A549 (cell line): ENCODE measurements around the gene LOXHD1. TPM values are rescaled to one million over a fixed set of nuclear protein-coding genes. Genes with fewer than 3 reads are reported as not detected.

ENCODE experiments used
- ATAC-seq, 2 experiments: fragments of 200-7000 bp in 1 of 2; fragments of >200 bp in 1 of 2; cut with Nextera tagmentation in 1 of 2; cut with Tn5 transposase in 1 of 2; 3 replicates each; pipeline versions ENCODE4 v1.8.0 to v1.9.1; 2018 to 2020; ENCODE audit warnings: mild to moderate bottlenecking in 1 of 2, moderate library complexity in 1 of 2
- CTCF ChIA-PET: fragments of 300-600 bp; sonication (Branson Sonifier 250); formaldehyde crosslinking; extraction: SDS; loops from one replicate; lab custom pipeline; 2021; ENCODE audit warnings: antibody characterized with exemption, inconsistent platforms; lab: Yijun Ruan, JAX
- POLR2A ChIA-PET: fragments of 350-600 bp; formaldehyde crosslinking; extraction: SDS; loops from one replicate; lab custom pipeline; 2021; ENCODE audit warnings: antibody characterized with exemption, inconsistent platforms; lab: Yijun Ruan, JAX
- DNase-seq, 2 experiments: peaks; one replicate each; pipeline versions ENCODE4 v3.0.0 to v3.0.0-alpha.2; 2011 to 2016; ENCODE audit warnings: low read depth in 1 of 2, low spot score in 1 of 2
- FAIRE-seq: peaks from 2 replicates; lab custom pipeline; 2011; peaks lifted over from hg19 to GRCh38; lab: Jason Lieb, UNC
- H3K27ac ChIP-seq, 2 experiments: fragments of >200 bp; sonication (Bioruptor Twin); formaldehyde crosslinking; 3 replicates each; pipeline ENCODE4 v1.5.1; 2016 to 2017
- H3K4me1 ChIP-seq: fragments of >200 bp; sonication (Bioruptor Twin); formaldehyde crosslinking; 3 replicates; pipeline ENCODE4 v1.6.1; 2016
- H3K4me2 ChIP-seq: fragments of >200 bp; sonication (Bioruptor Twin); formaldehyde crosslinking; 3 replicates; pipeline ENCODE4 v1.6.1; 2016
- H3K4me3 ChIP-seq: fragments of >200 bp; sonication (Bioruptor Twin); formaldehyde crosslinking; 3 replicates; pipeline ENCODE4 v1.5.1; 2016
- H3K9me3 ChIP-seq: fragments of >200 bp; sonication (Bioruptor Twin); formaldehyde crosslinking; 3 replicates; pipeline ENCODE4 v1.6.1; 2016
- BHLHE40 ChIP-seq: IDR thresholded peaks from 2 replicates; pipeline ENCODE4 v1.6.1; 2012; ENCODE audit warnings: low read depth, low read length, inconsistent platforms
- CBX2 ChIP-seq: fragments of 200-600 bp; sonication (generic); IDR thresholded peaks from 2 replicates; pipeline ENCODE4 v1.6.1; 2016; ENCODE audit warnings: low read depth, mild to moderate bottlenecking, borderline replicate concordance
- CHD2 ChIP-seq: fragments of 150-350 bp; IDR thresholded peaks from 2 replicates; pipeline ENCODE4 v1.6.1; 2014; ENCODE audit warnings: low read length; ENCODE audit not compliant: partially characterized antibody
- HOXB5 ChIP-seq: fragments of 250-450 bp; sonication (Bioruptor Pico); IDR thresholded peaks from 2 replicates; pipeline ENCODE4 v1.5.0; 2020; ENCODE audit warnings: mild to moderate bottlenecking, moderate library complexity
- KDM1A ChIP-seq: fragments of 200-600 bp; sonication (generic); IDR thresholded peaks from 2 replicates; pipeline ENCODE4 v1.6.1; 2016; ENCODE audit warnings: low read depth, mild to moderate bottlenecking
- KDM5A ChIP-seq: fragments of 200-600 bp; sonication (generic); IDR thresholded peaks from 2 replicates; pipeline ENCODE4 v1.6.1; 2016; ENCODE audit warnings: antibody characterized with exemption, mild to moderate bottlenecking
- MAFK ChIP-seq: fragments of 450-650 bp; IDR thresholded peaks from 2 replicates; pipeline ENCODE4 v1.6.1; 2014; ENCODE audit not compliant: partially characterized antibody
- PHF8 ChIP-seq: fragments of 200-600 bp; sonication (generic); IDR thresholded peaks from 2 replicates; pipeline ENCODE4 v1.6.1; 2016; ENCODE audit warnings: low read depth, mild to moderate bottlenecking, antibody characterized with exemption, moderate library complexity, borderline replicate concordance
- POLR2AphosphoS2 ChIP-seq: conservative IDR thresholded peaks from 2 replicates; pipeline ENCODE4 v1.6.1; 2012; ENCODE audit warnings: low read length, improper control_type of control experiment, inconsistent platforms
- RARB ChIP-seq: fragments of 250-450 bp; sonication (Bioruptor Pico); IDR thresholded peaks from 2 replicates; pipeline ENCODE4 v1.8.0; 2021; ENCODE audit warnings: mild to moderate bottlenecking, moderate library complexity
- RCOR1 ChIP-seq: fragments of 150-350 bp; IDR thresholded peaks from 2 replicates; pipeline ENCODE4 v1.6.1; 2014; ENCODE audit warnings: antibody characterized with exemption, low read length, low read depth
- RFX5 ChIP-seq: fragments of 450-650 bp; IDR thresholded peaks from 2 replicates; pipeline ENCODE4 v1.7.1; 2014; ENCODE audit warnings: antibody characterized with exemption, mild to moderate bottlenecking, moderate library complexity
- TFCP2L1 ChIP-seq: fragments of 250-450 bp; sonication (Bioruptor Pico); IDR thresholded peaks from 2 replicates; pipeline ENCODE4 v1.5.0; 2021; ENCODE audit warnings: mild to moderate bottlenecking
- ZNF302 ChIP-seq: fragments of 250-450 bp; sonication (Bioruptor Pico); IDR thresholded peaks from 2 replicates; pipeline ENCODE4 v1.9.0; 2021; ENCODE audit warnings: inconsistent platforms, mild to moderate bottlenecking, moderate library complexity
- WGBS: methylation state at CpG from one replicate; pipeline ENCODE4 v1.1.6; 2017; ENCODE audit errors: missing lambda C conversion rate; 5-methylcytosine and 5-hydroxymethylcytosine counted together
- polyA plus RNA-seq, 4 experiments: library from polyadenylated mRNA; depleted of rRNA in 3 of 4; stranded (reverse); fragments of >200 nt; fragmentation: RNase III in 1 of 4; extraction: RNeasy Plus Mini Kit Qiagen cat#74134 plus additional on column Dnase treatment in 1 of 4; gene quantifications; 2 replicates in 3 of 4; 3 replicates in 1 of 4; pipeline ENCODE4 v1.2.3, GENCODE V29; 2011 to 2017
- TF ChIP-seq, protein P1 (sequence below): fragments of 450-650 bp; IDR thresholded peaks from 2 replicates; pipeline ENCODE4 v1.6.1; 2014; ENCODE audit warnings: antibody characterized with exemption
- TF ChIP-seq, protein P2 (sequence below): fragments of >200 bp; sonication (Bioruptor Twin); formaldehyde crosslinking; IDR thresholded peaks from 2 replicates; pipeline ENCODE4 v1.6.1; 2016
- TF ChIP-seq, protein P3 (sequence below): IDR thresholded peaks from 2 replicates; pipeline ENCODE4 v1.6.1; 2012

The LOXHD1 gene
- polyA plus RNA-seq, 2 of the 4 experiments (the other 2 are of a cell fraction), result not detected

DNA sequence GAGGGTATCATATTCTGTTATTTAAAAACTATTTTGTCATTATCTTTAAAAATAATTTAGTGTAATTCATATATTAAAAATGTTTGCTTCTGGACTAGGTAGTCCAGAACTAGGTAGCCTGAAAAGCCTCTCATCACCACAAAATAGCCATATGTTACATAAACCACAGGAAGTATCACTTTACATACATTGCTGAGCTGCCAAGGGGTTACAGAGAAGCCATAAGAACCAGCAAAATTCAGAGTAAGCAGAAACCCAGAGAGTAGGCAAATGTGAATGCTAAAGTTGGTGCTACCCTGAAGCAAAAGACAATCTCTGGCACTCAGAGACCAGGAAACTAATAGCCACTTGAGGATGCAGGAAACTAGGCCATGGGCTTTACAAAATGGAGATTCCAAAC lies 60.9 kb downstream of the LOXHD1 start:
- H3K27ac ChIP-seq, result no peak overlapping the region
- H3K4me2 ChIP-seq, result no peak overlapping the region
- no peaks in the 10 kb centered on the region for H3K9me3 ChIP-seq
- no peak for FAIRE-seq
- TF ChIP-seq, protein P1, sequence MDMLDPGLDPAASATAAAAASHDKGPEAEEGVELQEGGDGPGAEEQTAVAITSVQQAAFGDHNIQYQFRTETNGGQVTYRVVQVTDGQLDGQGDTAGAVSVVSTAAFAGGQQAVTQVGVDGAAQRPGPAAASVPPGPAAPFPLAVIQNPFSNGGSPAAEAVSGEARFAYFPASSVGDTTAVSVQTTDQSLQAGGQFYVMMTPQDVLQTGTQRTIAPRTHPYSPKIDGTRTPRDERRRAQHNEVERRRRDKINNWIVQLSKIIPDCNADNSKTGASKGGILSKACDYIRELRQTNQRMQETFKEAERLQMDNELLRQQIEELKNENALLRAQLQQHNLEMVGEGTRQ, result no peak
- TF ChIP-seq KDM5A (no peak), RFX5 (no peak), TFCP2L1 (CRISPR knock-in tag) (no peak), HOXB5 (CRISPR knock-in tag) (no peak), CHD2 (no peak), PHF8 (no peak), RCOR1 (no peak), ZNF302 (CRISPR knock-in tag) (no peak)
- TF ChIP-seq, protein P2, sequence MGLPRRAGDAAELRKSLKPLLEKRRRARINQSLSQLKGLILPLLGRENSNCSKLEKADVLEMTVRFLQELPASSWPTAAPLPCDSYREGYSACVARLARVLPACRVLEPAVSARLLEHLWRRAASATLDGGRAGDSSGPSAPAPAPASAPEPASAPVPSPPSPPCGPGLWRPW, result no peak
- no peak overlapping the region for H3K4me3 ChIP-seq
- ChIA-PET POLR2A (no interaction called here), CTCF (no interaction called here)
- H3K4me1 ChIP-seq, result no peaks in the 10 kb centered on the region
- no peak for ATAC-seq
- no peak for DNase-seq

DNA sequence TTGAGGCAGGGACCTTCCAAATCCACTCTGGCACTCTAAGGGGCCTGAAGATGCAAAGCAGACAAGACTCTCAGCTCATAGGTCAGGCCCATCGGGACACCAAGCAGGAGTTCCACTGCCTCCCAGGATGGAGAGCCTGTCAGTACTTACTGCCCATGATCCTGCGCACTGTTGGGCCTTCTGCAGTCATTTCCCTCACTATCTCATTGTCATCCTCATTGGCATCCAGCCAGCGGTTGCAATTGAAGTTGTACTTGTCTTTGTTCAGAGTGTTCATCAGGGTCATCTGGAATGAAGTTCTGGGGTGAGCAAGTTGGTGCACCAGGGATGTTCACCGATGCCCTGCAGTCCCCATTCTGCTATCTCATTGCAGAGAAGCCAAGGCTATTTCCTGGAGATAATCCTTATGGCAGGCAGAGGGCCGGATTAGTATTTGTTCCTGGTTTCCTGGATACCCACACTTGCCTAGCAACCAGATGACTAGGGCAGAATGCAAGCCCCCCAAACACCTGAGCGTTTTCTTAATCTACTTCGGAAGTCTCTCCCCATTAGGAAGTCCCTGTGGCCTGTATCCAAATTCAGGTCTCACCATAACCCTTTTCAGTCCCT lies 65.1 kb downstream of the LOXHD1 start:
- Histone ChIP-seq H3K9me3 (no peaks in the 10 kb centered on the region), H3K4me2 (no peak overlapping the region), H3K4me3 (no peak overlapping the region), H3K27ac (no peak overlapping the region), H3K4me1 (no peaks in the 10 kb centered on the region)
- DNase-seq, result no peak
- peak; percentile 34; the same call in 1 of the 2 replicates for TF ChIP-seq RFX5
- TF ChIP-seq CBX2, result no peak
- TF ChIP-seq RARB (CRISPR knock-in tag), result no peak
- ChIA-PET POLR2A (no interaction called here), CTCF (no interaction called here)
- ATAC-seq, result no peak
- WGBS, result 38% methylated on average over 7 of the region's 7 CpGs
- no peak for FAIRE-seq

DNA sequence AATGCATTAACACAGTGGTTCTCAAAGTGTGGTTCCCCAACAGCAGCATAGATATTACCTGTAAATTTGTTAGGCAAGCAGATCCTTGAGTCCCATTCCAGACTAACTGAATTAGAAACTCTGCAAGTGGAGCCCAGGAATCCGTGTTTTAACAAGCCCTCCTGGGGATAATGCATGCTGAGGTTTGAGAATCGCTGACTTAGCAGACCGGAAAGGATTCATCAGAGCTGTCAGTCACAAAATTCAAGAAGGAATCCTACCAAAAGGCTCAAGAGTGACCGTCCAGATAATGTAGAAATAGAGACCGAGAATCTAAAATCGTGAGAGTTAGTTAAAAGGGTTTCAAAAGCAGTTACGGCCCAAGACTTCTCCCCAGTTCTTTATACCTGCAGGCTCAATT lies 66.9 kb downstream of the LOXHD1 start:
- POLR2A ChIA-PET, result no interaction called here
- TF ChIP-seq BHLHE40, result no peak
- TF ChIP-seq, protein P3, sequence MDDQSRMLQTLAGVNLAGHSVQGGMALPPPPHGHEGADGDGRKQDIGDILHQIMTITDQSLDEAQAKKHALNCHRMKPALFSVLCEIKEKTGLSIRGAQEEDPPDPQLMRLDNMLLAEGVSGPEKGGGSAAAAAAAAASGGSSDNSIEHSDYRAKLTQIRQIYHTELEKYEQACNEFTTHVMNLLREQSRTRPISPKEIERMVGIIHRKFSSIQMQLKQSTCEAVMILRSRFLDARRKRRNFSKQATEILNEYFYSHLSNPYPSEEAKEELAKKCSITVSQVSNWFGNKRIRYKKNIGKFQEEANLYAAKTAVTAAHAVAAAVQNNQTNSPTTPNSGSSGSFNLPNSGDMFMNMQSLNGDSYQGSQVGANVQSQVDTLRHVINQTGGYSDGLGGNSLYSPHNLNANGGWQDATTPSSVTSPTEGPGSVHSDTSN, result no peak
- peak; percentile 39 for TF ChIP-seq MAFK
- no peak for TF ChIP-seq POLR2AphosphoS2
- TF ChIP-seq, all 56 proteins: peak for 1
- ATAC-seq (no peak), DNase-seq (no peak), FAIRE-seq (no peak)
- Histone ChIP-seq H3K27ac (no peak overlapping the region), H3K4me3 (no peak overlapping the region), H3K4me2 (no peak overlapping the region), H3K9me3 (no peaks in the 10 kb centered on the region), H3K4me1 (no peaks in the 10 kb centered on the region)
- CTCF ChIA-PET, result interaction anchor here (0.5 kb wide), 1 partner anchor 236 kb away, joined by 3 read pairs; no protein-coding TSS in a partner anchor
- WGBS, result 24% methylated on average over 7 of the region's 7 CpGs

DNA sequence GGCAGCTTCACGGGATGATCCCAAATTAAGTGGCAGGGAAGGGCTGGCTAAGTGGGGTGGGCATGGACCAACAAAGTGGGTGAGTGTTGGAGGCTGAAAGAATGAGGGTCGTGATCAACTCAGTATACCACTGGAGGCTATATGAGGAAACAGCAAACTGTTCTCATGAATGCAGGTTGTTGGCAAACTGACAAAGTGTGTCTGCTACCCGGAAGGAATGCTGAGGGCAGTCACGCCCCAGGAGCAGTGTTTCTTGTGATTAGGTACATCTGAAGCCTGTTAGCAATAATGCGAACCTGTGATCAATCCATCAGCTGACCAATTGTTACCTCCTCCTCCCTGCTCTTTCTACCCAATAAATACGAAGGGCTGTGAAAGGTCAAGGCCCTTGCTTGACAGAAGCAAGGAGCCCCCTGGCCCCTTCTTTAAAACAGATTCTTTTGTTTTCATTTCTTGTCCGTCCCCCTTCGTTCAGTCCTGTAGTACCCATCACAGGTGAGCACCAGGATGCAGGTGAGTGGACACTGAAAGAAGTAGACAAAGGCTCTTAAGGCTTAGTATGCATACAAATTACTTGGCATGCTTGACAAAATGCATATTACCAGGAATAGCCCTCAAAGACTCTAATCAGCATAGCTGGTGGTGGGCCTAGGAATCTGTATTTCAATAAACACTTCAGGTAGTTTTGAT lies 67.9 kb downstream of the LOXHD1 start:
- H3K4me3 ChIP-seq, result no peak overlapping the region
- no peak for TF ChIP-seq KDM1A
- H3K9me3 ChIP-seq, result no peaks in the 10 kb centered on the region
- CTCF ChIA-PET, result interaction anchor here (0.5 kb wide), 1 partner anchor 235 kb away, joined by 3 read pairs; no protein-coding TSS in a partner anchor
- H3K27ac ChIP-seq, result no peak overlapping the region
- 30% methylated on average over 8 of the region's 8 CpGs for WGBS
- no peak for ATAC-seq
- no peak for FAIRE-seq
- no peak for DNase-seq
- POLR2A ChIA-PET, result no interaction called here
- no peak overlapping the region for H3K4me2 ChIP-seq
- no peaks in the 10 kb centered on the region for H3K4me1 ChIP-seq
